Naive thymus-derived CD4-positive, alpha-beta T cell (primary cell): ENCODE measurements around the gene EPB41L2. TPM values are rescaled to one million over a fixed set of nuclear protein-coding genes. Genes with fewer than 3 reads are reported as not detected.

Source experiments
- ATAC-seq: fragments of 150-1000 bp; cut with Tn5 transposase; 2 replicates; pipeline ENCODE4 v1.10.0; 2021; ENCODE audit warnings: mild to moderate bottlenecking, moderate library complexity
- CTCF ChIA-PET: fragments of 350-600 bp; sonication (Branson Sonifier 250); formaldehyde crosslinking; loops from one replicate; lab custom pipeline; 2021; ENCODE audit warnings: antibody characterized with exemption; lab: Charles Lee
- POLR2A ChIA-PET: fragments of 350-600 bp; sonication (Branson Sonifier 250); formaldehyde crosslinking; loops from one replicate; lab custom pipeline; 2021; ENCODE audit warnings: antibody characterized with exemption, inconsistent platforms; lab: Charles Lee
- DNase-seq, 9 donors: peaks; one replicate each; pipeline versions ENCODE4 v3.0.0 to v3.0.0-alpha.2; 2020 to 2022; ENCODE audit warnings: mixed read lengths in 1 of 9
- H3K27ac ChIP-seq: one replicate; pipeline ENCODE4 v1.7.0; 2013; ENCODE audit warnings: mild to moderate bottlenecking, low read depth, low read length, moderate library complexity
- H3K27me3 ChIP-seq, 2 donors: one replicate each; pipeline ENCODE4 v1.7.0; 2013; ENCODE audit warnings: low read length in 2 of 2, mild to moderate bottlenecking in 2 of 2, moderate library complexity in 2 of 2; ENCODE audit not compliant: control insufficient read depth in 2 of 2, insufficient read depth in 2 of 2
- H3K36me3 ChIP-seq, 3 experiments: 1 replicate in 2 of 3; 2 replicates in 1 of 3; pipeline ENCODE4 v1.7.0; 2013; ENCODE audit warnings: low read length in 3 of 3, mild to moderate bottlenecking in 3 of 3, moderate library complexity in 1 of 3; ENCODE audit not compliant: insufficient read depth in 3 of 3, control insufficient read depth in 2 of 3
- H3K4me1 ChIP-seq, 2 donors: one replicate each; pipeline ENCODE4 v1.7.0; 2013; ENCODE audit warnings: low read length in 2 of 2, mild to moderate bottlenecking in 2 of 2, moderate library complexity in 1 of 2; ENCODE audit not compliant: control insufficient read depth in 2 of 2, insufficient read depth in 2 of 2
- H3K4me3 ChIP-seq: 2 replicates; pipeline ENCODE4 v1.7.0; 2013; ENCODE audit warnings: mild to moderate bottlenecking, low read length
- H3K9me3 ChIP-seq, 3 experiments: 1 replicate in 2 of 3; 2 replicates in 1 of 3; pipeline ENCODE4 v1.7.0; 2013; ENCODE audit warnings: low read length in 3 of 3; ENCODE audit not compliant: control insufficient read depth in 2 of 3
- H3K27ac Mint-ChIP-seq, 9 donors: one replicate each; pipeline ENCODE4 v1.8.0; 2020 to 2022; ENCODE audit warnings: mixed read lengths in 9 of 9, mild to moderate bottlenecking in 8 of 9, moderate library complexity in 5 of 9, inconsistent platforms in 2 of 9
- H3K27me3 Mint-ChIP-seq, 5 donors: one replicate each; pipeline ENCODE4 v1.8.0; 2021 to 2022; ENCODE audit warnings: mixed read lengths in 5 of 5, mild to moderate bottlenecking in 1 of 5
- H3K36me3 Mint-ChIP-seq, 5 donors: one replicate each; pipeline ENCODE4 v1.8.0; 2020 to 2022; ENCODE audit warnings: mixed read lengths in 5 of 5, mild to moderate bottlenecking in 3 of 5, inconsistent platforms in 1 of 5
- H3K4me1 Mint-ChIP-seq, 7 donors: one replicate each; pipeline ENCODE4 v1.8.0; 2020 to 2022; ENCODE audit warnings: mixed read lengths in 7 of 7, mild to moderate bottlenecking in 3 of 7, inconsistent platforms in 1 of 7
- H3K4me3 Mint-ChIP-seq, 10 donors: one replicate each; pipeline ENCODE4 v1.8.0; 2020 to 2022; ENCODE audit warnings: mild to moderate bottlenecking in 10 of 10, mixed read lengths in 10 of 10, moderate library complexity in 6 of 10, inconsistent platforms in 2 of 10
- H3K9me3 Mint-ChIP-seq, 11 donors: one replicate each; pipeline ENCODE4 v1.8.0; 2020 to 2022; ENCODE audit warnings: mixed read lengths in 11 of 11, mild to moderate bottlenecking in 4 of 11, inconsistent platforms in 1 of 11, moderate library complexity in 1 of 11
- intact Hi-C, 2 donors: fragments of 100-400 bp; cut with micrococcal nuclease; formaldehyde crosslinking; loops; one replicate each; pipeline ENCODE4 v1.15.1; 2023
- polyA plus RNA-seq, 2 donors: library from polyadenylated mRNA; unstranded; fragments of 300-500 nt; fragmentation: Illumina TruSeq; gene quantifications; one replicate each; pipeline ENCODE4 v1.2.3, GENCODE V29; 2021
- total RNA-seq, 6 experiments: library from RNA in 5 of 6; stranded (reverse) in 5 of 6; gene quantifications; 1 replicate in 5 of 6; 2 replicates in 1 of 6; pipeline ENCODE4 v1.2.3 and lab custom pipeline; 2021 to 2026

Gene EPB41L2
- total and polyA plus RNA-seq, 7 experiments from 2014 or later = 4.6 to 26.9 (median 12.3) TPM

GRCh38 chr6:130981409-130981808 lies 81.6 kb downstream of the EPB41L2 start:
- H3K27me3 ChIP-seq = no peaks in the 10 kb centered on the region
- no peak overlapping the region for H3K27ac ChIP-seq
- H3K36me3 ChIP-seq = no peaks in the 10 kb centered on the region
- H3K4me3 Mint-ChIP-seq = no peak overlapping the region
- DNase-seq (no peak), ATAC-seq (no peak)
- H3K4me3 ChIP-seq = no peak overlapping the region
- H3K36me3 Mint-ChIP-seq = peaks cover 0 to 20% (median 10%) of the 10 kb centered on the region in 5 donors
- H3K27ac Mint-ChIP-seq = no peak overlapping the region
- no peaks in the 10 kb centered on the region for H3K27me3 Mint-ChIP-seq
- intact Hi-C loops = no loop called here
- no peaks in the 10 kb centered on the region for H3K4me1 ChIP-seq
- CTCF ChIA-PET = interaction anchor here (0.8 kb wide), 1 partner anchor 656 kb away, joined by 3 read pairs; no protein-coding TSS in a partner anchor
- peaks cover 0 to 7% (median 0%) of the 10 kb centered on the region in 3 experiments for H3K9me3 ChIP-seq
- POLR2A ChIA-PET = no interaction called here
- peaks cover 4 to 23% (median 11%) of the 10 kb centered on the region in 7 donors for H3K4me1 Mint-ChIP-seq
- H3K9me3 Mint-ChIP-seq = peaks cover 0 to 23% (median 14%) of the 10 kb centered on the region in 11 donors

- H3K27me3 Mint-ChIP-seq = no peaks in the 10 kb centered on the region
- Histone ChIP-seq H3K27me3 (no peaks in the 10 kb centered on the region), H3K9me3 (peaks cover 0 to 6% (median 0%) of the 10 kb centered on the region in 3 experiments), H3K4me1 (no peaks in the 10 kb centered on the region), H3K27ac (no peak overlapping the region), H3K4me3 (no peak overlapping the region), H3K36me3 (no peaks in the 10 kb centered on the region)
- peak overlapping the region in 1 of 10 donors; percentile 10 for H3K4me3 Mint-ChIP-seq
- peak overlapping the region in 1 of 9 donors; percentile 57 for H3K27ac Mint-ChIP-seq
- intact Hi-C loops = no loop called here
- peak in 3 of 9 donors; percentile 1 to 8 (median 6) for DNase-seq
- ChIA-PET CTCF (no interaction called here), POLR2A (no interaction called here)
- H3K36me3 Mint-ChIP-seq = peaks cover 0 to 11% (median 4%) of the 10 kb centered on the region in 5 donors
- H3K4me1 Mint-ChIP-seq = peaks cover 4 to 23% (median 11%) of the 10 kb centered on the region in 7 donors
- peak; percentile 31 for ATAC-seq
- H3K9me3 Mint-ChIP-seq = peaks cover 0 to 14% (median 8%) of the 10 kb centered on the region in 11 donors
These were observed 82.6 kb downstream of the EPB41L2 start for GRCh38 chr6:130980310-130981032.

- Mint-ChIP-seq H3K4me3 (no peak overlapping the region), H3K36me3 (peaks cover 0 to 4% (median 3%) of the 10 kb centered on the region in 5 donors), H3K9me3 (peaks cover 0 to 3% (median 0%) of the 10 kb centered on the region in 11 donors), H3K27me3 (no peaks in the 10 kb centered on the region), H3K27ac (no peak overlapping the region), H3K4me1 (peaks cover 4 to 23% (median 11%) of the 10 kb centered on the region in 7 donors)
- ChIA-PET CTCF (no interaction called here), POLR2A (no interaction called here)
- DNase-seq (no peak), ATAC-seq (no peak)
- no peaks in the 10 kb centered on the region for H3K9me3 ChIP-seq
- no peaks in the 10 kb centered on the region for H3K4me1 ChIP-seq
- H3K4me3 ChIP-seq = no peak overlapping the region
- no peaks in the 10 kb centered on the region for H3K27me3 ChIP-seq
- H3K36me3 ChIP-seq = no peaks in the 10 kb centered on the region
- intact Hi-C loops = no loop called here
- H3K27ac ChIP-seq = no peak overlapping the region
These were observed 84.2 kb downstream of the EPB41L2 start for GRCh38 chr6:130978660-130979396.

- Histone ChIP-seq H3K27me3 (no peaks in the 10 kb centered on the region), H3K4me3 (no peak overlapping the region), H3K36me3 (no peaks in the 10 kb centered on the region), H3K27ac (no peak overlapping the region), H3K9me3 (no peaks in the 10 kb centered on the region), H3K4me1 (no peaks in the 10 kb centered on the region)
- no peak overlapping the region for H3K4me3 Mint-ChIP-seq
- CTCF ChIA-PET = no interaction called here
- ATAC-seq (no peak), DNase-seq (no peak)
- no peak overlapping the region for H3K27ac Mint-ChIP-seq
- POLR2A ChIA-PET = no interaction called here
- peaks cover 0 to 4% (median 3%) of the 10 kb centered on the region in 5 donors for H3K36me3 Mint-ChIP-seq
- intact Hi-C loops = no loop called here
- no peaks in the 10 kb centered on the region for H3K27me3 Mint-ChIP-seq
- H3K9me3 Mint-ChIP-seq = peaks cover 0 to 6% (median 0%) of the 10 kb centered on the region in 11 donors
- H3K4me1 Mint-ChIP-seq = peaks cover 4 to 23% (median 11%) of the 10 kb centered on the region in 7 donors
These were observed 84.9 kb downstream of the EPB41L2 start for GRCh38 chr6:130978180-130978579.

GRCh38 chr6:130975325-130975724 lies 87.7 kb downstream of the EPB41L2 start:
- H3K27ac ChIP-seq = no peak overlapping the region
- no peak overlapping the region for H3K4me3 ChIP-seq
- ATAC-seq (no peak), DNase-seq (no peak)
- H3K36me3 ChIP-seq = no peaks in the 10 kb centered on the region
- H3K4me3 Mint-ChIP-seq = no peak overlapping the region
- no peaks in the 10 kb centered on the region for H3K27me3 ChIP-seq
- H3K9me3 ChIP-seq = no peaks in the 10 kb centered on the region
- no peak overlapping the region for H3K27ac Mint-ChIP-seq
- no peaks in the 10 kb centered on the region for H3K27me3 Mint-ChIP-seq
- ChIA-PET POLR2A (no interaction called here), CTCF (interaction anchor here (0.6 kb wide), 1 partner anchor 61 kb away, joined by 3 read pairs; no protein-coding TSS in a partner anchor)
- H3K4me1 ChIP-seq = no peaks in the 10 kb centered on the region
- peaks cover 0 to 4% (median 3%) of the 10 kb centered on the region in 5 donors for H3K36me3 Mint-ChIP-seq
- peaks cover 0 to 6% (median 0%) of the 10 kb centered on the region in 11 donors for H3K9me3 Mint-ChIP-seq
- peaks cover 4 to 10% (median 6%) of the 10 kb centered on the region in 7 donors for H3K4me1 Mint-ChIP-seq
- intact Hi-C loops = no loop called here

GRCh38 chr6:130973521-130974277 lies 89.3 kb downstream of the EPB41L2 start:
- intact Hi-C loops = no loop called here
- ATAC-seq (no peak), DNase-seq (no peak)
- no peak overlapping the region for H3K4me3 Mint-ChIP-seq
- H3K4me1 ChIP-seq = no peaks in the 10 kb centered on the region
- H3K9me3 Mint-ChIP-seq = peaks cover 0 to 6% (median 0%) of the 10 kb centered on the region in 11 donors
- H3K27ac Mint-ChIP-seq = no peak overlapping the region
- CTCF ChIA-PET = no interaction called here
- H3K27me3 ChIP-seq = no peaks in the 10 kb centered on the region
- no peak overlapping the region for H3K27ac ChIP-seq
- H3K9me3 ChIP-seq = no peaks in the 10 kb centered on the region
- POLR2A ChIA-PET = no interaction called here
- H3K27me3 Mint-ChIP-seq = no peaks in the 10 kb centered on the region
- H3K36me3 Mint-ChIP-seq = peaks cover 0 to 3% (median 1%) of the 10 kb centered on the region in 5 donors
- H3K4me3 ChIP-seq = no peak overlapping the region
- no peaks in the 10 kb centered on the region for H3K36me3 ChIP-seq
- H3K4me1 Mint-ChIP-seq = no peaks in the 10 kb centered on the region
